ENCODE results near the gene MYL7. TPM values are rescaled to one million over a fixed set of nuclear protein-coding genes. Genes with fewer than 3 reads are reported as not detected.

MYL7 gene
- total and polyA plus RNA-seq, 9 of the 15 experiments (the other 6 are each of a cell fraction or from before 2014, with no cell fraction given), result not detected

DNA sequence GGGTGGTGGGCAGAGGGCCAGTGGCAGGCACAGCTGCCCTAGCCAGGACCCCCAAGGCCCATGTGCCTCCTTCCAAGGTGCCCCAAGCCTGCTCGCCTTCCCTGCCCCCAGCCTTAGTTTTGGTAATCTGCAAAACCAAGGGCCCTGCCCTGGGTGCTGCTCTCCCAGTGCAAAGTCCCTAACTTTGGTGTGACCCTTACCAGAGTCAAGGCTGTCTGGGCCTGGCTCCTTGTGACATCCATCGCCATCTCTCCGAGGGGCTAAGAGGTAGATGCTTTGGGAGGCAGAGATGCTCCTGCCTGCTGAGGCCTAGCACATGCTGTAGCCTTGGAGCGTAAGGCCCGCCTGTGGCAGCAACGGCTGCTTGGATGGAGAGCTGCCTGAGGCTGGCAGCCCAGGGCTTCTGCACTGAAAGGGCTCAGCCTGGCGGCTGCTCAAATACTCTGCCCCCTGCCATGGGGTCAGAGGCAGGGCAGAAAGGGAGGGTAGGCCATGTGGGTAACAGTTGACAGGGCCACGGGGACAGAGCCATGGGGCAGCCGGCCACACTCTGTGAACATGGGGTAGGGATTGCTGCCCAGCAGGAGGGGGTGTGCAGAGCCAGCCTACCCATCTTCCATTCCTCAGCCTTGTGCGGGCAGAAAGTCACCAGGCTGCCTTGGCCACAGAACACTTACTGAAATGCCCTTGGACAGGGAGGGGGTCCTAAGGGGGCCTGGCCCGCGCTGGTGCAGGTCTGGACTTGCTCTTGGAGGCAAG lies 17.9 kb upstream of the MYL7 start:
- no TSS peak for BruUV-seq (replicated peaks)
- in situ Hi-C loops (cut with MboI), result no loop called here
- 57% methylated on average over 11 of the region's 12 CpGs for WGBS (ENCODE audit: insufficient coverage, low coverage, missing lambda C conversion rate)
- Histone ChIP-seq H4K20me1 (replicated peaks; ENCODE audit: control insufficient read depth, insufficient read depth, low read length) (no peaks in the 10 kb centered on the region; the same call in 1 of the 2 replicates), H3K36me3 (ENCODE audit: control insufficient read depth, insufficient read depth, low read length) (no peaks in the 10 kb centered on the region), H3K27me3 (ENCODE audit: control insufficient read depth in 2 of 2, insufficient read depth in 2 of 2, low read length in 2 of 2) (0 out of 5 replicates have a peak, but pooled peaks cover 3 to 5% of the 10 kb centered on the region in 2 experiments), H3K4me3 (no peak overlapping the region), H3K9me1 (ENCODE audit: control insufficient read depth, insufficient read depth, low read length) (no peaks in the 10 kb centered on the region), H2AFZ (ENCODE audit: low read depth, low read length) (no peak overlapping the region), H3K9ac (ENCODE audit: insufficient read depth in 1 of 2, low read depth in 2 of 2, low read length in 2 of 2) (no peak overlapping the region), H3K9me3 (replicated peaks; ENCODE audit: control insufficient read depth, insufficient read depth, low read depth, low read length) (no peaks in the 10 kb centered on the region), H3K4me1 (replicated peaks in 1 of 2; ENCODE audit: control insufficient read depth in 2 of 2, insufficient read depth in 2 of 2, low read length in 2 of 2) (peaks cover 0 to 19% of the 10 kb centered on the region in 2 experiments; a peak in 3 of 5 replicates), H3K79me2 (ENCODE audit: control insufficient read depth, insufficient read depth, low read length) (no peaks in the 10 kb centered on the region), H3K27ac (ENCODE audit: extremely low read depth, low read depth, low read length) (no peak overlapping the region), H3K4me2 (ENCODE audit: insufficient read depth, low read length) (no peak overlapping the region)
- FAIRE-seq (no peak), DNase-seq (ENCODE audit: extremely low read depth in 1 of 4, low spot score in 3 of 4) (no peak), ATAC-seq (no peak)
- ChIA-PET CTCF (ENCODE audit: low intra/inter-chr PET ratio) (no interaction called here), POLR2A (interaction anchor here (0.6 to 1.1 kb wide), 2 partner anchors 13 to 102 kb away, joined by 3 read pairs; no protein-coding TSS in a partner anchor)
- intact Hi-C loops (cut with micrococcal nuclease), result no loop called here
- TF ChIP-seq CBX5 (IDR thresholded peaks at IDR 0.05; ENCODE audit: borderline replicate concordance, low read depth) (no peak), POLR2AphosphoS2 (IDR thresholded peaks at IDR 0.05; ENCODE audit: low read length) (no peak)
- TF ChIP-seq, protein P1, sequence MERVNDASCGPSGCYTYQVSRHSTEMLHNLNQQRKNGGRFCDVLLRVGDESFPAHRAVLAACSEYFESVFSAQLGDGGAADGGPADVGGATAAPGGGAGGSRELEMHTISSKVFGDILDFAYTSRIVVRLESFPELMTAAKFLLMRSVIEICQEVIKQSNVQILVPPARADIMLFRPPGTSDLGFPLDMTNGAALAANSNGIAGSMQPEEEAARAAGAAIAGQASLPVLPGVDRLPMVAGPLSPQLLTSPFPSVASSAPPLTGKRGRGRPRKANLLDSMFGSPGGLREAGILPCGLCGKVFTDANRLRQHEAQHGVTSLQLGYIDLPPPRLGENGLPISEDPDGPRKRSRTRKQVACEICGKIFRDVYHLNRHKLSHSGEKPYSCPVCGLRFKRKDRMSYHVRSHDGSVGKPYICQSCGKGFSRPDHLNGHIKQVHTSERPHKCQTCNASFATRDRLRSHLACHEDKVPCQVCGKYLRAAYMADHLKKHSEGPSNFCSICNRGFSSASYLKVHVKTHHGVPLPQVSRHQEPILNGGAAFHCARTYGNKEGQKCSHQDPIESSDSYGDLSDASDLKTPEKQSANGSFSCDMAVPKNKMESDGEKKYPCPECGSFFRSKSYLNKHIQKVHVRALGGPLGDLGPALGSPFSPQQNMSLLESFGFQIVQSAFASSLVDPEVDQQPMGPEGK (CRISPR knock-in tag; IDR thresholded peaks at IDR 0.05; ENCODE audit: borderline replicate concordance), result no peak
